ENCODE results near the gene WHRN. TPM values are rescaled to one million over a fixed set of nuclear protein-coding genes. Genes with fewer than 3 reads are reported as not detected.

Gene WHRN
- total RNA-seq, 4 donors from 2014 or later: 3.7 to 13.2 (median 6.0) TPM

DNA sequence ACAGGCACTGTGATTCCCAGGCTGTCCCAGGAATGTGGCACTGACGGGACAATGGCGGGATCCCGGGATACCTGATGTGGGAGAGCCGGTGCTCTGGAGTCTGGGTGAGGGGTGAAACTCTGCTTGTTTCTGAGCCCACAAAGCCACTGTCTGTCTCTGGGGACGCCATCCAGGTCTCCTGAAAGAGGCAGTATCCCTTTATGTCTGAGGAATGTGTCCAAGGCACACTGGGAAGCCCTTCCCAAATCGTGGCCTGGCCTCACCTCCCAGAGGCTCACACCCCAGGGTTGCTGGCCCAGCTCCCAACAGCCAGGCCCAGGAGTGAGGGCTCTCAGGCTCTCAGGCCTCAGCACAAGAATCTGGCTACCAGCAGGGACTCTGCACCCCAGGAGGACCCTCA is 148.5 kb downstream of the WHRN start:
- no peaks in the 10 kb centered on the region for H3K9me3 ChIP-seq
- TF ChIP-seq CTCF (IDR thresholded peaks at IDR 0.05): no peak
- TF ChIP-seq POLR2A (IDR thresholded peaks at IDR 0.05): no peak
- TF ChIP-seq EP300 (IDR thresholded peaks at IDR 0.05): no peak
- H3K4me1 ChIP-seq: peaks cover 0 to 5% (median 0%) of the 10 kb centered on the region in 4 donors
- no peaks in the 10 kb centered on the region for H3K27me3 ChIP-seq
- peaks cover 0 to 89% (median 42%) of the 10 kb centered on the region in 3 donors for H3K36me3 ChIP-seq
- no peak overlapping the region for H3K4me3 ChIP-seq
- no peak overlapping the region for H3K27ac ChIP-seq
- 67 to 85% methylated on average over 6 of the region's 6 CpGs for WGBS, 2 donors
- DNase-seq (ENCODE audit: low spot score in 2 of 2): no peak

DNA sequence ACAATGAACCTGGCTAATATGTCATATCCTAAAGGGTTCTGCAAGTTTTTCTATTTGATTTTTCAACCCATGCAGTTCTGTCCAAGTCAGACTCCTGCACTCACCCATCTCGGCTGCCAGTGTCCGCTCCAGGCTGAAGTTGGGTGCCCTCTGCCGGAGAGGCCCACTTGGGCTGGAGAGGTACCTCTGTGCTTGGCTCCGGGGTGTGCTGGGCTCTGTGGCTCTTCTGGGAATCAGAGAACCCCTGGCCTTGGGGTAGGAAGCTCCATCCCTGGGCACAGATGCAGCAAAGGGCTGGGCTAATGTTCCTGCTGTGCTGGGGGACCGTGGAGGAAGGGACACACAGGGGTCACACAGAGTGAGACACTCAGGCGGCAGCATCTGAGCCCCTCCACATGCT is 149.5 kb downstream of the WHRN start:
- TF ChIP-seq POLR2A (IDR thresholded peaks at IDR 0.05) (no peak), EP300 (IDR thresholded peaks at IDR 0.05) (no peak), CTCF (IDR thresholded peaks at IDR 0.05) (no peak)
- Histone ChIP-seq H3K4me3 (no peak overlapping the region), H3K36me3 (peaks cover 0 to 89% (median 45%) of the 10 kb centered on the region in 3 donors), H3K27me3 (no peaks in the 10 kb centered on the region), H3K27ac (no peak overlapping the region), H3K4me1 (peaks cover 0 to 10% (median 0%) of the 10 kb centered on the region in 4 donors), H3K9me3 (no peaks in the 10 kb centered on the region)
- 85 to 88% methylated on average over 6 of the region's 6 CpGs for WGBS, 2 donors
- DNase-seq (ENCODE audit: low spot score in 2 of 2): no peak

Small RNA genes lying within 50 kb of the gene (small RNA-seq; reads per million reads assigned to genes)
- not detected for gene AL138895.2

Other genes starting within 250 kb of the WHRN start
- gene ORM1, start 182.4 kb downstream of the WHRN start, total RNA-seq: not detected
- not detected for gene ORM2, start 175.6 kb downstream of the WHRN start, total RNA-seq
- gene AKNA, start 117.5 kb downstream of the WHRN start, total RNA-seq: 10 to 100 TPM; 23.6 to 42.2 (median 36.6) TPM
- 100 to 1,000 TPM; 140 to 161 (median 154) TPM for gene ATP6V1G1, start 82.3 kb upstream of the WHRN start, total RNA-seq
- 1 to 10 TPM; 4.8 to 8.4 (median 6.8) TPM for gene TMEM268, start 105.8 kb upstream of the WHRN start, total RNA-seq
- gene TEX53, start 152.3 kb upstream of the WHRN start, total RNA-seq: not detected
- not detected for gene TEX48, start 176.7 kb upstream of the WHRN start, total RNA-seq

Data from tibial nerve (tissue), 4 donors.